Astrocyte of the hippocampus (primary cell): ENCODE data around the gene MYCBP2.
"Not testable (repeated sequence)": the region's sequence is repeated elsewhere in the genome, so short reads cannot be mapped to it uniquely, and the experiment has no call there.

Source experiments
- DNase-seq: peaks from one replicate; pipeline ENCODE4 v3.0.0; 2011; ENCODE audit warnings: low read depth, low spot score

Gene MYCBP2

GRCh38 chr13:77337159-77337558 is 10.3 kb upstream of the MYCBP2 start:
- no peak for DNase-seq

- DNase-seq = no peak
These were observed 8.6 kb upstream of the MYCBP2 start for GRCh38 chr13:77335543-77335942.

- DNase-seq = no peak
These were observed 6.7 kb upstream of the MYCBP2 start for GRCh38 chr13:77333594-77333993.

- no peak for DNase-seq
These were observed 4.5 kb upstream of the MYCBP2 start for GRCh38 chr13:77331421-77331820.

GRCh38 chr13:77329911-77330584 is 3.2 kb upstream of the MYCBP2 start:
- no peak for DNase-seq

- peak; percentile 98 for DNase-seq
These were observed 2.4 kb upstream of the MYCBP2 start for GRCh38 chr13:77329133-77329910.

- DNase-seq = no peak
These were observed 1.9 kb upstream of the MYCBP2 start for GRCh38 chr13:77328819-77329132.

- peak; percentile 36 for DNase-seq
These were observed 1.4 kb downstream of the MYCBP2 start for GRCh38 chr13:77325371-77325980.

- DNase-seq = no peak
These were observed 3.0 kb downstream of the MYCBP2 start for GRCh38 chr13:77323858-77324257.

GRCh38 chr13:77319536-77319935 is 7.4 kb downstream of the MYCBP2 start:
- DNase-seq = no peak

GRCh38 chr13:77318741-77319140 is 8.2 kb downstream of the MYCBP2 start:
- no peak for DNase-seq

GRCh38 chr13:77316430-77316829 is 10.5 kb downstream of the MYCBP2 start:
- no peak for DNase-seq

- not testable (repeated sequence) for DNase-seq
These were observed 11.4 kb downstream of the MYCBP2 start for GRCh38 chr13:77315509-77315908.

GRCh38 chr13:77313923-77314322 is 13.0 kb downstream of the MYCBP2 start:
- no peak for DNase-seq

- DNase-seq = no peak
These were observed 14.6 kb downstream of the MYCBP2 start for GRCh38 chr13:77312311-77312710.

- no peak for DNase-seq
These were observed 16.2 kb downstream of the MYCBP2 start for GRCh38 chr13:77310579-77311279.

- no peak for DNase-seq
These were observed 16.7 kb downstream of the MYCBP2 start for GRCh38 chr13:77310161-77310560.

- DNase-seq = no peak
These were observed 17.6 kb downstream of the MYCBP2 start for GRCh38 chr13:77309254-77309653.

GRCh38 chr13:77306458-77306857 is 20.4 kb downstream of the MYCBP2 start:
- DNase-seq = no peak

- DNase-seq = no peak
These were observed 21.6 kb downstream of the MYCBP2 start for GRCh38 chr13:77305266-77305665.

- DNase-seq = peak; percentile 41
These were observed 26.5 kb downstream of the MYCBP2 start for GRCh38 chr13:77300176-77301037.
